CD8-positive, alpha-beta memory T cell (primary cell): ENCODE measurements around the gene HTR6. TPM values are rescaled to one million over a fixed set of nuclear protein-coding genes. Genes with fewer than 3 reads are reported as not detected.

Experiments
- CTCF ChIA-PET: fragments of 350-600 bp; sonication (Branson Sonifier 250); formaldehyde crosslinking; loops from one replicate; lab custom pipeline; 2021; ENCODE audit warnings: antibody characterized with exemption; lab: Charles Lee
- POLR2A ChIA-PET: fragments of 350-600 bp; sonication (Branson Sonifier 250); formaldehyde crosslinking; loops from one replicate; lab custom pipeline; 2021; ENCODE audit warnings: antibody characterized with exemption; lab: Charles Lee
- DNase-seq, 5 donors: peaks; one replicate each; pipeline versions ENCODE4 v3.0.0 to v3.0.0-alpha.2; 2020 to 2022; ENCODE audit warnings: mixed read lengths in 1 of 5
- H3K27ac ChIP-seq: one replicate; pipeline ENCODE4 v1.7.0; 2013; ENCODE audit warnings: low read depth, mild to moderate bottlenecking, low read length, moderate library complexity
- H3K27me3 ChIP-seq: 2 replicates; pipeline ENCODE4 v1.7.0; 2013; ENCODE audit warnings: low read length, mild to moderate bottlenecking; ENCODE audit not compliant: insufficient read depth, poor library complexity, severe bottlenecking
- H3K36me3 ChIP-seq: 2 replicates; pipeline ENCODE4 v1.7.0; 2013; ENCODE audit warnings: mild to moderate bottlenecking, low read length, moderate library complexity; ENCODE audit not compliant: insufficient read depth
- H3K4me1 ChIP-seq: 2 replicates; pipeline ENCODE4 v1.7.0; 2013; ENCODE audit warnings: mild to moderate bottlenecking, low read length, moderate library complexity; ENCODE audit not compliant: insufficient read depth
- H3K4me3 ChIP-seq: 2 replicates; pipeline ENCODE4 v1.7.0; 2013; ENCODE audit warnings: mild to moderate bottlenecking, low read length
- H3K9me3 ChIP-seq: 2 replicates; pipeline ENCODE4 v1.7.0; 2013; ENCODE audit warnings: mild to moderate bottlenecking, low read length
- H3K27ac Mint-ChIP-seq, 8 donors: one replicate each; pipeline ENCODE4 v1.8.0; 2020 to 2021; ENCODE audit warnings: mixed read lengths in 8 of 8, mild to moderate bottlenecking in 6 of 8, inconsistent platforms in 3 of 8, moderate library complexity in 3 of 8
- H3K27me3 Mint-ChIP-seq, 2 donors: one replicate each; pipeline ENCODE4 v1.8.0; 2020 to 2021; ENCODE audit warnings: mixed read lengths in 2 of 2, mild to moderate bottlenecking in 1 of 2, moderate library complexity in 1 of 2
- H3K36me3 Mint-ChIP-seq, 3 donors: one replicate each; pipeline ENCODE4 v1.8.0; 2020 to 2021; ENCODE audit warnings: mixed read lengths in 3 of 3, inconsistent platforms in 1 of 3, mild to moderate bottlenecking in 1 of 3
- H3K4me1 Mint-ChIP-seq, 3 donors: one replicate each; pipeline ENCODE4 v1.8.0; 2020 to 2021; ENCODE audit warnings: mixed read lengths in 3 of 3, inconsistent platforms in 1 of 3, mild to moderate bottlenecking in 1 of 3
- H3K4me3 Mint-ChIP-seq, 7 donors: one replicate each; pipeline ENCODE4 v1.8.0; 2020 to 2021; ENCODE audit warnings: mixed read lengths in 7 of 7, mild to moderate bottlenecking in 6 of 7, moderate library complexity in 4 of 7, inconsistent platforms in 2 of 7
- H3K9me3 Mint-ChIP-seq, 5 donors: one replicate each; pipeline ENCODE4 v1.8.0; 2020 to 2022; ENCODE audit warnings: mixed read lengths in 5 of 5, mild to moderate bottlenecking in 3 of 5, moderate library complexity in 2 of 5, inconsistent platforms in 1 of 5
- polyA plus RNA-seq: library from polyadenylated mRNA; unstranded; fragments of 300-500 nt; fragmentation: Illumina TruSeq; gene quantifications from one replicate; pipeline ENCODE4 v1.2.3, GENCODE V29; 2021
- total RNA-seq, 2 experiments: library from RNA; stranded (reverse); gene quantifications; one replicate each; pipeline ENCODE4 v1.2.3, GENCODE V29; 2021

HTR6 gene
- total and polyA plus RNA-seq, 3 experiments from 2014 or later, result not detected

DNA sequence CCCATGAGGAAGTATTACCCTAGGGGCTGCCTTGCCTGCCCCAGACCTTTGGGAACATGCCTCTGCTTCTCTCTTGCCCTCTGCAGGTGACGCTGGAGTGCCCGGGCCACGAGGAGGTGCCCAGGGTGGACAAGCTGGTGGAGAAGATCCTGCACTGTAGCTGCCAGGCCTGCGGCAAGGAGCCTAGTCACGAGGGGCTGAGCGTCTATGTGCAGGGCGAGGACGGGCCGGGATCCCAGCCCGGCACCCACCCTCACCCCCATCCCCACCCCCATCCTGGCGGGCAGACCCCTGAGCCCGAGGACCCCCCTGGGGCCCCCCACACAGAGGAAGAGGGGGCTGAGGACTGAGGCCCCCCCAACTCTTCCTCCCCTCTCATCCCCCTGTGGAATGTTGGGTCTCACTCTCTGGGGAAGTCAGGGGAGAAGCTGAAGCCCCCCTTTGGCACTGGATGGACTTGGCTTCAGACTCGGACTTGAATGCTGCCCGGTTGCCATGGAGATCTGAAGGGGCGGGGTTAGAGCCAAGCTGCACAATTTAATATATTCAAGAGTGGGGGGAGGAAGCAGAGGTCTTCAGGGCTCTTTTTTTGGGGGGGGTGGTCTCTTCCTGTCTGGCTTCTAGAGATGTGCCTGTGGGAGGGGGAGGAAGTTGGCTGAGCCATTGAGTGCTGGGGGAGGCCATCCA is 7.8 kb upstream of the HTR6 start:
- no peak for DNase-seq
- H3K9me3 Mint-ChIP-seq, result no peaks in the 10 kb centered on the region

GRCh38 chr1:19657511-19657910 is 7.2 kb upstream of the HTR6 start:
- CTCF ChIA-PET, result interaction anchor here (9.6 kb wide), 1 partner anchor 49 kb away, joined by 168 read pairs; no protein-coding TSS in a partner anchor
- no peaks in the 10 kb centered on the region for H3K9me3 ChIP-seq
- Mint-ChIP-seq H3K4me1 (peaks cover 8 to 18% (median 16%) of the 10 kb centered on the region in 3 donors), H3K9me3 (no peaks in the 10 kb centered on the region), H3K4me3 (no peak overlapping the region), H3K36me3 (peaks cover 0 to 8% (median 3%) of the 10 kb centered on the region in 3 donors), H3K27ac (no peak overlapping the region), H3K27me3 (peaks cover 0 to 6% of the 10 kb centered on the region in 2 donors)
- POLR2A ChIA-PET, result no interaction called here
- no peaks in the 10 kb centered on the region for H3K27me3 ChIP-seq
- no peaks in the 10 kb centered on the region for H3K36me3 ChIP-seq
- no peaks in the 10 kb centered on the region for H3K4me1 ChIP-seq
- no peak overlapping the region for H3K27ac ChIP-seq
- DNase-seq, result no peak
- H3K4me3 ChIP-seq, result no peak overlapping the region

More for the DNA sequence above, 7.8 kb upstream of the HTR6 start:
- Histone ChIP-seq H3K36me3 (no peaks in the 10 kb centered on the region), H3K27ac (no peak overlapping the region), H3K9me3 (no peaks in the 10 kb centered on the region), H3K27me3 (no peaks in the 10 kb centered on the region), H3K4me1 (no peaks in the 10 kb centered on the region), H3K4me3 (no peak overlapping the region)
- CTCF ChIA-PET, result interaction anchor here (9.6 kb wide), 1 partner anchor 50 kb away, joined by 168 read pairs; no protein-coding TSS in a partner anchor
- Mint-ChIP-seq H3K4me3 (no peak overlapping the region), H3K4me1 (peaks cover 8 to 16% (median 15%) of the 10 kb centered on the region in 3 donors), H3K27ac (no peak overlapping the region), H3K36me3 (peaks cover 0 to 8% (median 3%) of the 10 kb centered on the region in 3 donors), H3K27me3 (peaks cover 0 to 6% of the 10 kb centered on the region in 2 donors)
- POLR2A ChIA-PET, result no interaction called here

GRCh38 chr1:19658186-19658585 is 6.5 kb upstream of the HTR6 start:
- no peaks in the 10 kb centered on the region for H3K36me3 ChIP-seq
- ChIA-PET CTCF (interaction anchor here (9.6 kb wide), 1 partner anchor 48 kb away, joined by 168 read pairs; no protein-coding TSS in a partner anchor), POLR2A (no interaction called here)
- no peaks in the 10 kb centered on the region for H3K4me1 ChIP-seq
- H3K27me3 ChIP-seq, result no peaks in the 10 kb centered on the region
- Mint-ChIP-seq H3K4me3 (no peak overlapping the region), H3K9me3 (no peaks in the 10 kb centered on the region), H3K27ac (no peak overlapping the region), H3K27me3 (peaks cover 4 to 10% of the 10 kb centered on the region in 2 donors), H3K36me3 (peaks cover 0 to 8% (median 3%) of the 10 kb centered on the region in 3 donors), H3K4me1 (peaks cover 8 to 18% (median 16%) of the 10 kb centered on the region in 3 donors)
- no peaks in the 10 kb centered on the region for H3K9me3 ChIP-seq
- H3K4me3 ChIP-seq, result no peak overlapping the region
- DNase-seq, result no peak
- no peak overlapping the region for H3K27ac ChIP-seq

DNA sequence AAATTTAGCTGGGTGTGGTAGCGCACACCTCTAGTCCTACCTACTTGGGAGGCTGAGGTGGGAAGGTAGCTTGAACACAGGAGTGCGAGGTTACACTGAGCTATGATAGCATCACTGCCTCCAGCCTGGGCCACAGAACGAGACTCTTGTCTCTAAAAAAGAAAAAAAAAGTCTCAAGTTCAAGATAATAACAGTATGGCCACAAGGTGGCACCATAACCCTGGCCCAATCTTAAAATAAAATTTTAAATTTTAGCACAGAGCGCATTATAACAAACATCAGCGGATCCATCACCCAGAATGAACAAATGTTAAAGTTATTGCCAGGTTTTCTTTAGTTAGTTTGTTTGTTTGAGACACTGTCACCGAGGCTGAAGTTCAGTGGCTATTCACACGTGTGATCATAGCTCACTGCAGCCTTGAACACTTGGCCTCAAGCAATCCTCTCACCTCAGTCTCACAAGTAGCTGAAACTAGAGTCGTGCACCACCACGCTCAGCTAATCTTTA is 2.9 kb upstream of the HTR6 start:
- Mint-ChIP-seq H3K4me1 (peaks cover 10 to 29% (median 24%) of the 10 kb centered on the region in 3 donors), H3K27ac (no peak overlapping the region), H3K4me3 (peak overlapping the region in 2 of 7 donors; percentile 38 to 46), H3K9me3 (peaks cover 0 to 2% (median 0%) of the 10 kb centered on the region in 5 donors), H3K27me3 (peaks cover 19 to 28% of the 10 kb centered on the region in 2 donors), H3K36me3 (peaks cover 0 to 4% (median 0%) of the 10 kb centered on the region in 3 donors)
- H3K4me1 ChIP-seq, result peaks cover 9% of the 10 kb centered on the region
- H3K9me3 ChIP-seq, result no peaks in the 10 kb centered on the region
- no peak overlapping the region for H3K4me3 ChIP-seq
- no peak overlapping the region for H3K27ac ChIP-seq
- ChIA-PET POLR2A (interaction anchor here (0.5 to 0.6 kb wide), 2 partner anchors 22 to 166 kb away, joined by 3 to 5 read pairs; no protein-coding TSS in a partner anchor), CTCF (interaction anchor here (0.6 to 9.6 kb wide), 26 partner anchors 9 to 350 kb away, joined by 3 to 168 read pairs (median 4); partner anchors contain the start of genes AKR7A2 and SLC66A1)
- DNase-seq, result peak in 4 of 5 donors; percentile 15 to 50 (median 28)
- no peaks in the 10 kb centered on the region for H3K36me3 ChIP-seq
- H3K27me3 ChIP-seq, result peaks cover 5% of the 10 kb centered on the region

DNA sequence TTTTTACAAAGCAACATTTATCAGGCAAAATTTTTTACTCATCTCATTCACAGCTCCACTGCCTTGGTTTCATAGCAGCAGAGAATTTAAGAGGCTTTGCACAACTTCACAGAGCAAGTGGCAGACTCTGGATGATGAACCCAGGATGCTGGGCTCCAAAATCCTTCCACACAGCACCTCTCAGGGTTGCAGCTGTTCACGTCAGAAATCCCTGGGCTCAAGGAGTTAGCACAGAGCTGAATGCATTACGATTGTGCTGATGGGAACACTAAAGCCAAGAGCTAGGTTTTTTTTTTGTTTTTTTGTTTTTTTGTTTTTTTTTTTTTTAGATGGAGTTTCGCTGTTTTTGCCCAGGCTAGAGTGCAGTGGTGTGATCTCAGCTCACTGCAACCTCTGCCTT is 2.4 kb upstream of the HTR6 start:
- Mint-ChIP-seq H3K4me1 (peaks cover 14 to 33% (median 29%) of the 10 kb centered on the region in 3 donors), H3K9me3 (peaks cover 0 to 2% (median 0%) of the 10 kb centered on the region in 5 donors), H3K27me3 (peaks cover 24 to 34% of the 10 kb centered on the region in 2 donors), H3K27ac (peak overlapping the region in 1 of 8 donors; percentile 75), H3K36me3 (peaks cover 0 to 4% (median 0%) of the 10 kb centered on the region in 3 donors), H3K4me3 (peak overlapping the region in 1 of 7 donors; percentile 46)
- no peaks in the 10 kb centered on the region for H3K36me3 ChIP-seq
- CTCF ChIA-PET, result interaction anchor here (0.6 to 9.6 kb wide), 23 partner anchors 9 to 351 kb away, joined by 3 to 168 read pairs (median 5); partner anchors contain the start of genes AKR7A2 and SLC66A1
- H3K4me1 ChIP-seq, result peaks cover 9% of the 10 kb centered on the region
- no peak overlapping the region for H3K27ac ChIP-seq
- DNase-seq, result no peak
- H3K4me3 ChIP-seq, result no peak overlapping the region
- POLR2A ChIA-PET, result no interaction called here
- H3K27me3 ChIP-seq, result peaks cover 5% of the 10 kb centered on the region
- H3K9me3 ChIP-seq, result no peaks in the 10 kb centered on the region

DNA sequence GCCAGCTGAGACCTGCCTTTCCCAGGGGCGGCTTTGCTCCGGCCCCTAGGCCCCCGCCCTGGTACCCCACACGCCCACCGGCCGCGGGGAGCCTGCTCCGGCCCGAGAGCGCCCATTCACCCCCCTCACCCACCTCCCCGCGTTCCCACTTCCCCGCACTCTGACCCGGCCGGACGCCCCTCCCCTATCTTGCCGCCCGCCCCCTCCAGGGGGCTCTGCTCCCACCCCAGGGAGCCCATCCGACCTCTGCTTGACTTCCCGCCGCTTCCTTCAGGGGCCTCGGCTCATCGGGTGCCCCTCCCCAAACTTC is 466 bp downstream of the HTR6 start:
- Mint-ChIP-seq H3K27ac (peak overlapping the region in 2 of 8 donors; percentile 43 to 56), H3K27me3 (peaks cover 24 to 44% of the 10 kb centered on the region in 2 donors), H3K9me3 (peaks cover 0 to 2% (median 0%) of the 10 kb centered on the region in 5 donors), H3K4me1 (peaks cover 10 to 41% (median 28%) of the 10 kb centered on the region in 3 donors), H3K4me3 (peak overlapping the region in 6 of 7 donors; percentile 60 to 92 (median 70)), H3K36me3 (no peaks in the 10 kb centered on the region)
- DNase-seq, result no peak
- H3K27me3 ChIP-seq, result peaks cover 5% of the 10 kb centered on the region
- H3K4me3 ChIP-seq, result no peak overlapping the region
- H3K36me3 ChIP-seq, result no peaks in the 10 kb centered on the region
- no peak overlapping the region for H3K27ac ChIP-seq
- H3K4me1 ChIP-seq, result peaks cover 9% of the 10 kb centered on the region
- CTCF ChIA-PET, result interaction anchor here (9.6 kb wide), 1 partner anchor 42 kb away, joined by 168 read pairs; no protein-coding TSS in a partner anchor
- H3K9me3 ChIP-seq, result no peaks in the 10 kb centered on the region
- POLR2A ChIA-PET, result no interaction called here

DNA sequence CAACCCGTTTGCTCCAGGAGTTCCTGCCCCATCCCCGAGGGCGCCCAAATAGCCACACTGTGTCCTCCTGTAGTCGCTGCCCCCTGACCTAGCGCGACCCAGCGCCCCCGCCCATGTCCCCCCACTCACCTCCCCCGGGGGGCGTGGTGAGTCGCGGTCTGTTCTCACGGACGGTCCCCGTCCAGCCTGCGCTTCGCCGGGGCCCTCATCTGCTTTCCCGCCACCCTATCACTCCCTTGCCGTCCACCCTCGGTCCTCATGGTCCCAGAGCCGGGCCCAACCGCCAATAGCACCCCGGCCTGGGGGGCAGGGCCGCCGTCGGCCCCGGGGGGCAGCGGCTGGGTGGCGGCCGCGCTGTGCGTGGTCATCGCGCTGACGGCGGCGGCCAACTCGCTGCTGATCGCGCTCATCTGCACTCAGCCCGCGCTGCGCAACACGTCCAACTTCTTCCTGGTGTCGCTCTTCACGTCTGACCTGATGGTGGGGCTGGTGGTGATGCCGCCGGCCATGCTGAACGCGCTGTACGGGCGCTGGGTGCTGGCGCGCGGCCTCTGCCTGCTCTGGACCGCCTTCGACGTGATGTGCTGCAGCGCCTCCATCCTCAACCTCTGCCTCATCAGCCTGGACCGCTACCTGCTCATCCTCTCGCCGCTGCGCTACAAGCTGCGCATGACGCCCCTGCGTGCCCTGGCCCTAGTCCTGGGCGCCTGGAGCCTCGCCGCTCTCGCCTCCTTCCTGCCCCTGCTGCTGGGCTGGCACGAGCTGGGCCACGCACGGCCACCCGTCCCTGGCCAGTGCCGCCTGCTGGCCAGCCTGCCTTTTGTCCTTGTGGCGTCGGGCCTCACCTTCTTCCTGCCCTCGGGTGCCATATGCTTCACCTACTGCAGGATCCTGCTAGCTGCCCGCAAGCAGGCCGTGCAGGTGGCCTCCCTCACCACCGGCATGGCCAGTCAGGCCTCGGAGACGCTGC is 1.1 kb downstream of the HTR6 start:
- peak overlapping the region in 3 of 8 donors; percentile 43 to 56 (median 51) for H3K27ac Mint-ChIP-seq
- POLR2A ChIA-PET, result no interaction called here

More for the DNA sequence above, 1.1 kb downstream of the HTR6 start:
- no peak for DNase-seq
- Mint-ChIP-seq H3K36me3 (no peaks in the 10 kb centered on the region), H3K4me1 (peaks cover 10 to 42% (median 28%) of the 10 kb centered on the region in 3 donors), H3K4me3 (peak overlapping the region; percentile 34 to 92 (median 72)), H3K9me3 (peaks cover 0 to 2% (median 0%) of the 10 kb centered on the region in 5 donors), H3K27me3 (peaks cover 24 to 46% of the 10 kb centered on the region in 2 donors)
- Histone ChIP-seq H3K9me3 (no peaks in the 10 kb centered on the region), H3K4me3 (no peak overlapping the region), H3K27ac (no peak overlapping the region), H3K36me3 (no peaks in the 10 kb centered on the region), H3K4me1 (peaks cover 9% of the 10 kb centered on the region), H3K27me3 (peaks cover 5% of the 10 kb centered on the region)
- CTCF ChIA-PET, result interaction anchor here (3.9 to 9.6 kb wide), 2 partner anchors 39 to 41 kb away, joined by 19 to 168 read pairs; no protein-coding TSS in a partner anchor
